Mesothelial cell of epicardium (in vitro differentiated cells): Measurements from ENCODE around the gene ANKS1B. TPM values are rescaled to one million over a fixed set of nuclear protein-coding genes. Genes with fewer than 3 reads are reported as not detected.

ENCODE experiments used
- DNase-seq, 2 experiments: peaks; one replicate each; pipeline ENCODE4 v3.0.0; 2021; ENCODE audit warnings: low spot score in 2 of 2; ENCODE audit not compliant: unreplicated experiment in 2 of 2
- H3K27ac Mint-ChIP-seq: 2 replicates; pipeline ENCODE4 v1.8.0; 2021; ENCODE audit warnings: mixed read lengths
- H3K27me3 Mint-ChIP-seq: 2 replicates; pipeline ENCODE4 v1.8.0; 2021; ENCODE audit warnings: low read depth, mixed read lengths
- H3K36me3 Mint-ChIP-seq: 2 replicates; pipeline ENCODE4 v1.8.0; 2021; ENCODE audit warnings: mixed read lengths
- H3K4me1 Mint-ChIP-seq: 2 replicates; pipeline ENCODE4 v1.8.0; 2021; ENCODE audit warnings: mixed read lengths
- H3K4me3 Mint-ChIP-seq: 2 replicates; pipeline ENCODE4 v1.8.0; 2021; ENCODE audit warnings: mild to moderate bottlenecking, moderate library complexity, mixed read lengths
- H3K9me3 Mint-ChIP-seq: 2 replicates; pipeline ENCODE4 v1.8.0; 2021; ENCODE audit warnings: mixed read lengths
- total RNA-seq: library from RNA; stranded (reverse); gene quantifications from 3 replicates; pipeline ENCODE4 v1.2.1, GENCODE V29; 2021
- TF ChIP-seq, protein P1 (sequence below): fragments of 200-600 bp; sonication (generic); IDR thresholded peaks from one replicate; pipeline ENCODE4 v1.5.0; 2021; ENCODE audit warnings: antibody characterized with exemption; ENCODE audit not compliant: unreplicated experiment

ANKS1B gene
- total RNA-seq, 1 donor from 2014 or later, result 8.8 TPM

DNA sequence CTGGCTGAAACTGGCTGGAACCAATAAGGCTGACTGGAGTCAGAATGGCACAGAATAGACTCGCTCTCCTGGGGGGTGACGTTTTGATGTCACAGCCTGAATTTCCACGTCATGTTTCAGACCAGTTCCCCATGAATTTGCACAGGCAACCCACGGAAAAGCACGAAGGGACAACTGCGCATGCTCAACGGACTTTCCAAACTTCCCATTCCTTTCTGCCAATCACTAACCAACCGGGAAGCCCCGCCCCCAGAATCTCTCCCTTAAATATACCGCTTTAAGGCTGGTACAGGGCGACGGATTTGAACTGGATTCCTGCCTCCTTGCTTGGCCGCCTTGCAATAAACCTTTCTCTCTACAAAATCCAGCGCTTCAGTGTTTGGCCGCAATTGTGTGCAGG lies 904.9 kb downstream of the ANKS1B start:
- Mint-ChIP-seq H3K4me1 (peaks cover 10% of the 10 kb centered on the region), H3K9me3 (no peaks in the 10 kb centered on the region), H3K27me3 (no peaks in the 10 kb centered on the region), H3K36me3 (no peaks in the 10 kb centered on the region), H3K27ac (no peak overlapping the region), H3K4me3 (no peak overlapping the region)
- DNase-seq, result no peak
- TF ChIP-seq, protein P1, sequence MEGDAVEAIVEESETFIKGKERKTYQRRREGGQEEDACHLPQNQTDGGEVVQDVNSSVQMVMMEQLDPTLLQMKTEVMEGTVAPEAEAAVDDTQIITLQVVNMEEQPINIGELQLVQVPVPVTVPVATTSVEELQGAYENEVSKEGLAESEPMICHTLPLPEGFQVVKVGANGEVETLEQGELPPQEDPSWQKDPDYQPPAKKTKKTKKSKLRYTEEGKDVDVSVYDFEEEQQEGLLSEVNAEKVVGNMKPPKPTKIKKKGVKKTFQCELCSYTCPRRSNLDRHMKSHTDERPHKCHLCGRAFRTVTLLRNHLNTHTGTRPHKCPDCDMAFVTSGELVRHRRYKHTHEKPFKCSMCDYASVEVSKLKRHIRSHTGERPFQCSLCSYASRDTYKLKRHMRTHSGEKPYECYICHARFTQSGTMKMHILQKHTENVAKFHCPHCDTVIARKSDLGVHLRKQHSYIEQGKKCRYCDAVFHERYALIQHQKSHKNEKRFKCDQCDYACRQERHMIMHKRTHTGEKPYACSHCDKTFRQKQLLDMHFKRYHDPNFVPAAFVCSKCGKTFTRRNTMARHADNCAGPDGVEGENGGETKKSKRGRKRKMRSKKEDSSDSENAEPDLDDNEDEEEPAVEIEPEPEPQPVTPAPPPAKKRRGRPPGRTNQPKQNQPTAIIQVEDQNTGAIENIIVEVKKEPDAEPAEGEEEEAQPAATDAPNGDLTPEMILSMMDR, result no peak

DNA sequence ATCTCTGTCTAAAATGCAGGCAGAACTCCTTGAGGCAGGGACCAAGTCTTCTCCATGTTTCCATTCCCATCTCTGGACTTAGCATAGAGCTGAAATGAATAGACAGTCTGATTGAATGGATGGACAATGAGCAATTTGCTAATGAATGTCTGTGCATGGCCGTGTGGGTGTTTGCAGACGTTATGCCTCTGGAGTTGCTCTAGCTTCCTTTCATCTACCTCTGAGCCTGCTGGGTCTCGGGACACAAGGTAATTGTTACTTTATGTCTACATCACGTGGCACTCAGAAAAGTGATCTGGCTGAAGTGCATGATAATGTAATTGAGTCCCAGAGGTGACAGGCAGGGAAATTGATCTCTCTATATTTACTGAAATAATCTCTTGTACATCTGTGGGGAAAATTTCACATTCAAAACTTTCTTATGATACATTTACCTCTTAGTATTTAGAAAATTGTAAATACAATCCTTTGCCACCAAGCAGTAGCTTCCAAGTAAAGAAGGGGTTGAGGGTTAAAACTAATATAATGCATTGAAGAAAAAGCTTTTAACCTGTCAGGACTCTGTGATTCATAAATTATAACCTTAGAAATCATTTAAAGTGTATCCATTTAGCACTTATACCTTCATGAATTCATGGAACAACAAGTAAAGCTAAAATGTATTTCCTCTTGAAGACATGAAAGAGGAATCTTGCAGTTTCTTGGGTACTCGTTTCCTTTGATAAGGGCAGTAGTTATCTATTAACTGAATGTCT lies 915.6 kb downstream of the ANKS1B start:
- no peak overlapping the region for H3K4me3 Mint-ChIP-seq
- H3K4me1 Mint-ChIP-seq, result no peaks in the 10 kb centered on the region
- H3K9me3 Mint-ChIP-seq, result no peaks in the 10 kb centered on the region
- H3K36me3 Mint-ChIP-seq, result no peaks in the 10 kb centered on the region
- TF ChIP-seq, protein P1, result no peak
- no peak for DNase-seq
- no peak overlapping the region for H3K27ac Mint-ChIP-seq
- no peaks in the 10 kb centered on the region for H3K27me3 Mint-ChIP-seq

DNA sequence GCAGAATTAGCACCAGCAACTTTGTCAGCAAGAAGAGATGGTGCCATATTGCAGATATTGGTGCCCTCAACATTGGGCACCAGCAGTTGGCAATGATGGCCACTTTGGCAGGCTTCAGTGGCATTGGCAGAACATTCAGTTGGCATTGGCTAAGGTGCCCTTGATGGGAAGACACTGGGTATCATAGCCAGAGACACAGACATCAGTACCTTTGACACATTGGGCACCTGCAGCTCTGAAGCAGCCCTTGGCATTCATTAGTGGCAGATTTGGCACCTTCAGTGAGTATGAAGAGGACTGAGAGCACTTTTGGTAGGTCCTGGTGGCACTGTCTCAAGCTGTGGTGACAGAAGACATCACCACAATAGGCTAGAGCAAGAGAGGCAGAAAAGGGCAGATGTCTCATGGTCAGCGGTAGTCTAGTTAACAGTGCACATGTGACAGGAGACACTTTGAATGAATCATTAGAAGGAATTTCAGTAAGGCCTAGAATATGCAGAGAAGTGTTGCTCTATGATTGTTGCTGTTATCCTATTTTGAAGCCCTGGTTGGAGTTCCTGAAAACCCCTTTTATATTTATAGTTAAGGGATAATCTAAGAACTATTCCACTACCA lies 917.5 kb downstream of the ANKS1B start:
- Mint-ChIP-seq H3K9me3 (no peaks in the 10 kb centered on the region), H3K4me1 (no peaks in the 10 kb centered on the region), H3K4me3 (no peak overlapping the region), H3K27me3 (no peaks in the 10 kb centered on the region), H3K27ac (no peak overlapping the region), H3K36me3 (no peaks in the 10 kb centered on the region)
- TF ChIP-seq, protein P1, result no peak
- no peak for DNase-seq

DNA sequence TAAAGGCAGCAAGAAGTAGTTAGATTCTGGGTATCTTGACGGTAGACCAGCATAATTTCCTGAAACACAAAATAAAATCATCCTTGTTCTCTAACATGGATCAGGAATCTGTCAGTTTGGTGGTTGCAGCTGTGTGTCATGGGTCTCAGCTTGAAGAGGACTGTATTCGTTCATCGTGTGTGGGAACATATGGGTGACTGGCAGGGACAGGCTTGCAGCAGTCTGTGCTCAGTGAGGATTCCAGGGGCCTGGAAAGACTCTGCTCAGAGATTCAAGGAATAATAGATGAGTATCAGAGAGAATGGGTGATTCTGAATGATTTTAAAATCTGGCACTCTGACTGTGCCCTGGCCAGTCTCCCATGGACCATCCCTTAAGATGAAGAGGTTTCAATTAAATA lies 918.0 kb downstream of the ANKS1B start:
- no peaks in the 10 kb centered on the region for H3K4me1 Mint-ChIP-seq
- TF ChIP-seq, protein P1, result no peak
- no peaks in the 10 kb centered on the region for H3K36me3 Mint-ChIP-seq
- no peaks in the 10 kb centered on the region for H3K27me3 Mint-ChIP-seq
- H3K27ac Mint-ChIP-seq, result no peak overlapping the region
- no peaks in the 10 kb centered on the region for H3K9me3 Mint-ChIP-seq
- DNase-seq, result no peak
- no peak overlapping the region for H3K4me3 Mint-ChIP-seq

DNA sequence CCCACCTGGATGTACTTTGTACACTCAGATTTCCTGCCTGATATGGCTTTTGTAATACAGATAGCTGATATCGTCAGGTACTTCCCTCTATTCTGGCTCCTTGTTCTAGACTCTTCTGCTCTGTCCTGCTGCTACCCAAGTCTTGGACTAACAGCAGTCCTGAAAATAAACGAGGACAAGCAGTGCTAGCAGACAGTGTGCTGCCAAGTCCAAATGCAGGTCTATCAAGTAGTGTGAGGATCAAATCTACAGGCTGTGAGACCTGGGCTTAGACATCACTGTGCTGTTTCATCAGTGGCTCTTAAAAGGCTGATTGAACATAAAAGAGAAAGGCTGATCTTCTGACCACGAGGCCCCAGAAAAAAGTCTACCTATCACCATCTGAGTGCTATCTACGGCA lies 921.6 kb downstream of the ANKS1B start:
- Mint-ChIP-seq H3K27me3 (no peaks in the 10 kb centered on the region), H3K4me1 (peaks cover 14% of the 10 kb centered on the region)

More for the DNA sequence above, 921.6 kb downstream of the ANKS1B start:
- Mint-ChIP-seq H3K4me3 (no peak overlapping the region), H3K9me3 (no peaks in the 10 kb centered on the region), H3K36me3 (no peaks in the 10 kb centered on the region), H3K27ac (no peak overlapping the region)
- TF ChIP-seq, protein P1, result no peak
- no peak for DNase-seq
